DMS79 treated with DMSO at 0.1 percent for 48 hours (cell line): Measurements from ENCODE around the gene NRAS.

Experiments used
- DNase-seq: peaks from one replicate; lab custom pipeline; 2025; lab: John Stamatoyannopoulos, UW

NRAS gene

DNA sequence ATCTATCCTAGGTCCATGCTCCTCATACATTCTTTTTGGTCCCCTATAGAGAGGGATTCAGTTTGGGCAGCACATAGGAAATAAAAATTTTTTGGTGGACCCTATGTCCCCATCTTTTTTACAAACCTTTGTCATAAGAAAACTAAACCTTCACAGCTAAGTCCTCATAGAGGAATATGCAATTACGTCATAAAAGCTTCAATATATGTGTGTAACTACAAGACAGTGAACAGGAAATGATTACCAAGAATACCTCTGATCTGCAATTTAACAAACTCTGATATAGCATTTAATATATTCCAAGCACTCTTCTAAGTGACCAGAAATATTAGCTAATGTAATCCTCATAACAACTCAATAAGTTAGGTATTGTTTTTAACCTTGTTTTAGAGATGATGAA, 40.5 kb downstream of the NRAS start:
- DNase-seq, result no peak

DNA sequence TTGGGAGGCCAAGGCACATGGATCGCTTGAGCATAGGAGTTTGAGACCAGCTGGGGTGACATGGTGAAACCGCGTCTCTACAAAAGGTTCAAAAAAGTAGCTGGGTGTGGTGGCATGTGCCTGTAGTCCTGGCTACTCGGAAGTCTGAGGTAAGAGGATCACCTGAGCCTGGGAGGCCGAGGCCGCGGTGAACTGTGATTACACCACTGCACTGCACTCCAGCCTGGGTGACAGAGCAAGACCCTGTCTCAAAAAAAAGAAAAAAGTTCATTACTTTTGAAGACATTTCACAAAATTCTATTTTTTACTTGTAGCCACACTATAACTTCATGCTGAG, 44.7 kb downstream of the NRAS start:
- DNase-seq, result no peak

DNA sequence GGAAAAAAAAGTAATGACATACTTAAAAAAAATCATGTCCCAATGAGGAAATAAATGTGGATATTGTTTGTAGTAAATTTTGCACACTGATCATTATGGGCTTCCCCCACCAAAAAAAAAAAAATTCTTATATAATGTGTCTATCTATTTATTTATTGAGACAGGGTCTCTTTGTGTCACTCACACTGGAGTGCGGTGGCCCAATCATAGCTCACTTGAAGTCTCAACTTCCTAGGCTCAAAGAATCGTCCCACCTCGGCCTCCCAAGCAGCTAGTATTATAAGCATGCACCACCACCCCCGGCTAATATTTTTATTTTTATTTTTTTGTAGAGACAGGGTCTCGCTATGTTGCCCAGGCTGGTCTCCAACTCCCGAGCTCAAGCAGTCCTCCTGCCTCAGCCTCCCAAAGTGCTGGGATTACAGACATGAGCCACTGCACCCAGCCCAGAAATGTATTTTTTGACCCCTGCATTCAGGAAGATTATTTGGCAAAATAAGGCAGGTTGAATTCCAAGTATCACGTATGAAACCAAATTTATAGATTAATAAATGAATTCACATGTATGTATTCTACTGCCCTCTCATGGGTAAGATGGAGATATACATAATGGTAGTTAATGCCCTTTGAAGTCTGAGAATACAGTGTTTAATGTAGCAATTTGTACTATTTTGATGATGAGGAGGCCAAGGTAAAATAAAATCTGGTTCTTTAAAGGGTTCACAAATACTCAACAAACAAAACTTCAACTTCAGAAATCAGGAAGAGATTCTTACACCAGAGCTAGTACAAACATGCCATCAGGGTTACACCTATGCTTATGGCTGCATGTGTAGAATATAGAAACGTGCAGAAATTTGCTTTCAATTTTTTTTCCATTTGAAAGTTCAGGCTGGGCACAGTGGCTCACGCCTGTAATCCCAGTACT, 45.3 kb downstream of the NRAS start:
- DNase-seq, result no peak

DNA sequence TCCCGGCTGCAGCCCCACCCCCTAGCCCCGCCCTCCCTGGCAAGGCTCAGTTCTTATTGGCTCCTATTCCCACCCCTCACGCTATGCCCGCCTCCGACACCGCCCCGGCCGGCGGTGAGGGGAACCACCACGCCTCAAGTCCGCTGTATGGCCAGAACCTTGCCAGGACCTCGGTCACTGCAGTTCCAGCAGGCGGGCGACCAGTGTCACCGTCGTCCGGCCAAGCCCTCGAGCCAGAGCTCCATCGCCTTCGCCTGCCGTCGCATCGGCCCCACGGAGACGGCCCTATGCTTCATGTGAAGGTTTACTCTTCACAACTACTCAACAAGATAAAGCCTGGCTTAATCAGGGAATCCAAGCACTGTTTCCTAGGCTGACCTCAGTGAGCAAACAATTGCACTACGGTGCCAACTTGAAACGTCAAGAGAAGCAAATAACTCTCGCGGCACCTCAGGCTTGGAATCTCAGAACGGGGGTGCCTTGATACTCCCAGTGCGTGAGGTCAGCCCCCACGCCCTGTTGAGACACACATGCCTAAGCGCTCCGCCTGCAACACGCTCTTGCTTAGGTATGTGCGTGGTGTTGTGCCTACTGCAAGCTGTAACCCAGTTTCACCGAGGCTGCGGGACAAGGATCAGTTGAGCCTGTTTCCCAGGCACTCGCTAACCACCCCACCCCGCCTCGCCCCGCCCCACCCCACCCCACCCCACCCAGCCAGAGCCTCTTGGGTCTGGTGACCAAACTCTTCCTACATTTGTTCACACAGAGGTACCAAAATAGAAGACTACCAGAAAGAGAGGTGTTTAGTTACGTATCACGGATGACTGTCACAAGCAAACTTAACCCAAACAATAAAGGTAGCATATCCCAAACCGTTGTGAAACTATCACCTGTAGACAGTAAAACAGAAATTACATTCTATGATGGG, 46.2 kb downstream of the NRAS start:
- peak; percentile 42 for DNase-seq

DNA sequence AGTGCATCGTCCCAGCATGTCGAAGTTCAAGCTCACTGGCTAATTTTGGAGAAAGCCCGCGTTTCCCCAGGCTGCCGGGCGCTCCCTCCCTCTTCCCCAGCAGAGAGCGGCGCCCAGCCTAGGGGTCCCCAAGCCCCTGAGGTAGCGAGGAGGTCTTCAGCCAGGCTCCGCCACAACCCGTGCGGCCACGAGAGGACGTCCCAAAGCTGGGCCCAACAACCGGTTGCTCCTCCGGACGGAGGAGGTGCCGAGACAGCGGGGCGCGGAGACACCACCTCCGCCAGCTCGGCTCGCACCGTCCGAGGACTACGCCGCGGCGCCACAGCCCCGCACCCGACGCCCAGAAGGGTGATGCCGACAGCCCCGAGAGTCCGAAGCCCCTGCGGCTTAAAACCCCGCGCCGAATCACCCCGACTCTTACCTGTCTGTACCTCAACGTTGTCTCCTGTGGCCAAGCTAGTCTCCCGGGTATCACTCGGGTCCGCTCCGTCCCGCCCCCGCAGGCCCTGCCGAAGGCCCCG, 46.9 kb downstream of the NRAS start, which contains the start of gene DENND2C:
DENND2C (minus strand) TSS at position 488 of the 521 bp plus-strand sequence. CDS start 44,065 bp downstream, outside the sequence.
- DNase-seq, result peak; percentile 34

DNA sequence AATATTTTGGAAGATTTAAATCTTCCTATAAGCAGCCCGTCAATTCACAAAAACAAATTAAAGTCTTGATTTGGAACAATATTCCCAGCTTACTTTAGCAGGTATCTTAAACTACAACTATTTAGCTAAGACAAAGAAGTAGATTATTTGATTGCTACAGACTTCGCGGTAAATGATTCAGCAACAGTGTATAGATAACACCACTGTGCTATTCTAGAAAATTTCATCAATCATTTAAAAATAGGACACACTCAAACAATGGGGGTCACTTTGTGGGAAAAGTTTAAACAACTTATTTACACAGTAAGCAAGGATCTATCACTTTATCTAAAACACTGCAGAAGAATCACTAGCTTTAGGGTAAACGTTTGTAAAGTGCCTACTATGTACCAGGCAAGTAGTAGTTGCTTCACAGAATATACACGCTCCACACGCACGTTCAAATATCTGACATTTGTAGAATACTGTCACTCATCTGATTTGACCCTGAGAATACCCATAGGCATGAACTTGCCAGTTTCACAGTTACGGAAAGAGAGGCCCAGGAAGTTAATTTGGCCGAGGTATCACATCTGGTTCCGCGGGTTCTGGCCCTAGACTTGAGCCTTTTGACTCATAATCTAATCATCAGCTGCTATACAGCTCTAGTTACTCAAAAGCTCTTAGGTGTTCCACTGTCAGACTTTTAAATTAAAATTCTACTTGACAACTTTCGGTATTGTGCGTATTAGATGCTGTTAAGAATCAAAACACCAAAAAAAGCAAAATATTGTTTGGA, 47.6 kb downstream of the NRAS start:
- DNase-seq, result no peak

DNA sequence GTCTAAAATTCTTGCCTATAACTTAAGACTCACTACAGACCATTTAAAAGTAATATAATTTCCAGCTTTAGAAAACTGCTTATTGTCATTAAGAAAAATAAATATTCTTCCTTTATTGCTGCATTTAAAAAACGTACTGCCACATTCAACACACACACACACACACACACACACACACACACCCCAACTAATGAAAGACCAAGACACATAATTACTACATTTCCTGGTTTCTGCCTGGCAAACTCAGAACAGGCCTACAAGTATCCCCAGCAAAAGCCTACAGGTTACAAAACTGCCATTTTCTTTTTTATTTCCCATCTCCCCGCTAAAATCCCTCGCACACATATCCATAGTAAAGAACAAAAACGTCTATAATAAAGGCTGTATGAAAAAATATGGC, 48.2 kb downstream of the NRAS start:
- DNase-seq, result no peak

DNA sequence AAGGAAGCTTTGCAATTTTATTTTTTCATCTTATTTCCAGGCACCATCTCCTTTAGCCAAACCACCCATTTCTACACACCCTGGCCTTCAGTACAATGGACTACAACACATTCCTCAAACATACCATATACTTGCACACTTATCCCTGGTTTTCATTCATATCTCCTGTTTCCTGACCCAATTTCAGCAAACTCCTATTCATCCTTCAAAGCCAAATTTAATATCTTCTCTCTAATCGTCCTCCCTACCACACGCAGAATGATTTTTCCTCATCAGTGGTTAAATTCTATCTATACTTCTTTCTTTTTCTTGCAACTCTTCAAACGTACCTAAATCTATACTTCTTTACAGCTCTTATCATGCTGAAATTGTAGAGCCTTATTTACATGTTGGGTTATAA, 49.6 kb downstream of the NRAS start:
- DNase-seq, result no peak

DNA sequence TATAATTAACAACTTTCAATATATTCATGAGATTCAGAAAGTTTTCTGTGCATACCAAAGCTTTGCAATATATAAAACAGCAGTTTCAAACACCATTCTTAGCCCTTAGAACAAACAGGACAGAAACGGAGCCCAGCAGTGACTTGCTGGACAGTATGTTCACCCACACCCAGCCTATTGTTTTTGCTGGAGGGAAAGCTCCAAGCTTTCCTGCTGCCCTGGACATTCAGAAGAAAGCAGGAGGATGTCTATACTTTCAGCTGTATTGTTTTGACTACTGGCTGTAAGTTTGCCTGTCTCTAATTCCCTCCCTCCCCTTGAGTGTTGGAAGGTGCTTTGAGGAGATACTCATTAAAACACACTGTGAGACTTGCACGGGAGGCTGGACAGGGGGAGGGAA, 56.3 kb downstream of the NRAS start:
- no peak for DNase-seq
